ENCODE measurements around the gene CHCHD3. TPM values are rescaled to one million over a fixed set of nuclear protein-coding genes. Genes with fewer than 3 reads are reported as not detected.

Gene CHCHD3
- polyA plus RNA-seq, 1 donor (not counting 4 experiments of a cell fraction or from before 2014, with no cell fraction given) = 59.2 TPM

GRCh38 chr7:132842478-132842877 is 239.4 kb downstream of the CHCHD3 start:
- dilution Hi-C loops (cut with MboI; ENCODE audit: extremely low pct_ligation_motif_present, low sequenced_read_pairs) = no loop called here
- Histone ChIP-seq H3K27ac (ENCODE audit: control insufficient read depth, insufficient read depth, low read length) (no peak overlapping the region), H3K79me2 (ENCODE audit: control insufficient read depth, insufficient read depth, low read length) (no peaks in the 10 kb centered on the region), H3K9ac (ENCODE audit: control insufficient read depth, extremely low read depth, insufficient read depth, low read length) (no peak overlapping the region), H2AFZ (ENCODE audit: control insufficient read depth, low read length) (no peak overlapping the region), H3K36me3 (ENCODE audit: control insufficient read depth in 2 of 2, extremely low read depth in 1 of 2, insufficient read depth in 2 of 2, low read length in 2 of 2) (peaks cover 0 to 1% of the 10 kb centered on the region in 2 experiments), H4K20me1 (ENCODE audit: control insufficient read depth, extremely low read depth, insufficient read depth, low read length) (peaks cover 4% of the 10 kb centered on the region), H3K4me2 (ENCODE audit: control insufficient read depth, extremely low read depth, insufficient read depth, low read depth, low read length) (no peak overlapping the region), H3K9me3 (ENCODE audit: control insufficient read depth, low read depth, low read length) (no peaks in the 10 kb centered on the region), H3K9me1 (ENCODE audit: control insufficient read depth, extremely low read depth, insufficient read depth, low read length) (no peaks in the 10 kb centered on the region), H3K4me3 (ENCODE audit: control insufficient read depth in 2 of 3, extremely low read depth in 1 of 3, insufficient read depth in 2 of 3, low read depth in 1 of 3, low read length in 3 of 3) (no peak overlapping the region), H3K4me1 (ENCODE audit: control insufficient read depth, extremely low read depth, insufficient read depth, low read length) (no peaks in the 10 kb centered on the region), H3K27me3 (ENCODE audit: control insufficient read depth, extremely low read depth, insufficient read depth, low read length) (no peaks in the 10 kb centered on the region)
- no peak for TF ChIP-seq CTCF (optimal IDR thresholded peaks at IDR 0.05 in 1 of 3, IDR thresholded peaks at IDR 0.05 in 1 of 3, conservative IDR thresholded peaks at IDR 0.05 in 1 of 3; ENCODE audit: extremely low read depth in 1 of 3, insufficient read depth in 2 of 3, low read length in 3 of 3)
- TF ChIP-seq EZH2 (IDR thresholded peaks at IDR 0.05; ENCODE audit: low read length) = no peak
- FAIRE-seq (no peak), DNase-seq (ENCODE audit: low read depth, low spot score) (no peak)

GRCh38 chr7:132840199-132840598 is 241.7 kb downstream of the CHCHD3 start:
- Histone ChIP-seq H3K9me3 (ENCODE audit: control insufficient read depth, low read depth, low read length) (no peaks in the 10 kb centered on the region), H3K9me1 (ENCODE audit: control insufficient read depth, extremely low read depth, insufficient read depth, low read length) (no peaks in the 10 kb centered on the region), H3K27me3 (ENCODE audit: control insufficient read depth, extremely low read depth, insufficient read depth, low read length) (no peaks in the 10 kb centered on the region), H3K4me1 (ENCODE audit: control insufficient read depth, extremely low read depth, insufficient read depth, low read length) (no peaks in the 10 kb centered on the region), H3K36me3 (ENCODE audit: control insufficient read depth in 2 of 2, extremely low read depth in 1 of 2, insufficient read depth in 2 of 2, low read length in 2 of 2) (peaks cover 0 to 1% of the 10 kb centered on the region in 2 experiments), H3K9ac (ENCODE audit: control insufficient read depth, extremely low read depth, insufficient read depth, low read length) (no peak overlapping the region), H3K79me2 (ENCODE audit: control insufficient read depth, insufficient read depth, low read length) (no peaks in the 10 kb centered on the region), H4K20me1 (ENCODE audit: control insufficient read depth, extremely low read depth, insufficient read depth, low read length) (no peaks in the 10 kb centered on the region), H2AFZ (ENCODE audit: control insufficient read depth, low read length) (no peak overlapping the region), H3K4me2 (ENCODE audit: control insufficient read depth, extremely low read depth, insufficient read depth, low read depth, low read length) (no peak overlapping the region), H3K27ac (ENCODE audit: control insufficient read depth, insufficient read depth, low read length) (no peak overlapping the region), H3K4me3 (ENCODE audit: control insufficient read depth in 2 of 3, extremely low read depth in 1 of 3, insufficient read depth in 2 of 3, low read depth in 1 of 3, low read length in 3 of 3) (no peak overlapping the region)
- TF ChIP-seq EZH2 (IDR thresholded peaks at IDR 0.05; ENCODE audit: low read length) (no peak), CTCF (optimal IDR thresholded peaks at IDR 0.05 in 1 of 3, IDR thresholded peaks at IDR 0.05 in 1 of 3, conservative IDR thresholded peaks at IDR 0.05 in 1 of 3; ENCODE audit: extremely low read depth in 1 of 3, insufficient read depth in 2 of 3, low read length in 3 of 3) (no peak)
- FAIRE-seq = no peak
- dilution Hi-C loops (cut with MboI; ENCODE audit: extremely low pct_ligation_motif_present, low sequenced_read_pairs) = no loop called here
- no peak for DNase-seq (ENCODE audit: low read depth, low spot score)
